C1 segment of cervical spinal cord (tissue), 14 donors: Measurements from ENCODE around the gene LRRC1.

ENCODE experiments used
- DNase-seq, 14 donors: peaks; one replicate each; lab custom pipeline; 2025; lab: John Stamatoyannopoulos, UW

The LRRC1 gene

DNA sequence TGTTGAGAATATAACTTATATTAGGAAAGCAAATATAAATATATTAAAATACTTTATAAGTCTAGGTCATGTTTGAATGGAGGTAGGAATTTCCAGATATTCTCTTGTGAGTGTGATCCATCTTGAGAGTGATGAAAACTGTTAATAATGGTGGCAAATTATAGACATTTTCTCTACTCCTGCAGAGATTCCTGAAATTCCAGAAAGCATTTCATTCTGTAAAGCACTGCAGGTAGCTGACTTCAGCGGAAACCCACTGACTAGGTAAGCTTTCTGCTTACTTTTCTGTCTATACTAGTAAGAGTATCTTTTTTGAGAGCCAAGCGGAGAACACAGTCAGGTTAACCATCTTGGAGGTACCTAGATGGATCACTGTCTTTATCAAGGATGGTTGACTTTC lies 84.0 kb downstream of the LRRC1 start:
- DNase-seq, result no peak

DNA sequence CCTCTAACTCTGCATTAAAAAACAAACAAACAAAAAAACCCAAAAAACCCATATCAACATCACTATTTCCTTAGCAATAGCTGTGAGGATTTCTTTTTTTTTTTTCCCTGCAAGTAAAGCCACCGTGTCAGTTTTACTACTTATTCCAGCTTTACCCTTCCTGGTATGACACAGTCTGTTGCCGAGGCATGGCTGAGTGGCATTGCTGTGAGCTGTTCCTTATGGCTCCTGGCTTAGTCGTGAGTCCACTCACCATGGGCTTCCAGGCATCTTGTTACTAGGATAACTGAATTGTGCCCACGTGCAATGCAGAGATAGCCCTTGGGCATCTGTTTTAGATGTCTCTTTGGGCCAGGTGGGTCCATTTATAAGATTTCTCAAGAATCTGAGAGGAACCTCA lies 84.8 kb downstream of the LRRC1 start:
- no peak for DNase-seq

DNA sequence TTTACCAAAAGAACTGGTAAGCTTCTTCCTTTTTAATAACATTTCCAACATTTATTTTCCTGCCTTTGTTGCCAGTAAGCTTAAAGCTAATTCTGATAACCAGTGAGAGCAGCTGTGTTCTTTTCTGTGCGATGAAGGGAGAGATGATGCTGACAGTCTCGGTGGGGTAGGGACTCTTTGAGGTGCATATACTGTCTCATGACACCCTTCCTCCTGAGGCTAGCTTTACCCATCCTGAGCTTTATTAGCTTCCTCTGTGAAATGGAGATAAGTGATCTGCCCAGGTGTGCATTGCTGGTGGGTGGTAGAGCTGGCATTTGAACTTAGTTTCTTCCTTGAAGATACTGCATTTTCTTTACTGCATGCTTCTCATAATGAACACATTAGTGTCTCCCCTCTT lies 92.5 kb downstream of the LRRC1 start:
- no peak for DNase-seq

DNA sequence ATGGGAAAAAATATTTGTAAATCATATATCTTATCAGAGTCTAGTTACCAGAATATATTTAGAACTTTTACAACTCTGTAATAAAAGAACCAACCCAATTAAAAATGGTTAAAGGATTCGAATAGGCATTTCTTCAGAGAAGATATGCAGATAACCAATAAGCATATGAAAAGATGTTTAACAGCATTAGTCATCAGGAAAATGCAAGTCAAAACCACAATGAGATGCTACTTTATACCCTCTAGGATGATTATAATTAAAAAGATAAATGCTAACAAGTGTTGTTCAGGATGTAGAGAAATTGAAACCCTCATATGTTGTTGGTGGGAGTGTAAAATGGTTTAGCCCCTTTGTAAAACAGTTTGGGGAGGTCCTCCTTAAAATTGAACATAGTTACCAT lies 94.1 kb downstream of the LRRC1 start:
- no peak for DNase-seq

GRCh38 chr6:53889365-53889764 lies 94.6 kb downstream of the LRRC1 start:
- DNase-seq, result no peak

GRCh38 chr6:53892707-53893106 lies 97.9 kb downstream of the LRRC1 start:
- no peak for DNase-seq

DNA sequence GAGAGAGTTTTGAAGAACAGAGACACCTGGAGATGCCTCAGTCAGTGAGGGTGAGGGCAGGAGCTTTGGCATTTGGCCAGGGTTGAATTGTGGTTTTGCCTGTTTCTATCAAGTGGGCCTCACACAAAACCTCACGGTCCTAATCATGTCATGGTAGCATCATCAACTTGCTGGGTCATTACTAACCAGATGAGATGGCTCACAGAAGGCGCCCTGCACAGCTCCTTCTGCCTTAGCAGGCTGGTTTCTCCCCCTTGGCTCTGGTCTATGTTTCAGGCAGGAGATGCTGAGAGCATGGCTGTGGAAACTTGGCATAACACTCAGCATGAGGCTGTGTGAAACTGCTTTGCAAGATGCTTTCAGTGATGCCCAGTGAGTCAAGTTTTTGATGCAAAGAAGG lies 99.3 kb downstream of the LRRC1 start:
- DNase-seq, result peak in 5 of 14 donors; percentile 3 to 30 (median 5)

DNA sequence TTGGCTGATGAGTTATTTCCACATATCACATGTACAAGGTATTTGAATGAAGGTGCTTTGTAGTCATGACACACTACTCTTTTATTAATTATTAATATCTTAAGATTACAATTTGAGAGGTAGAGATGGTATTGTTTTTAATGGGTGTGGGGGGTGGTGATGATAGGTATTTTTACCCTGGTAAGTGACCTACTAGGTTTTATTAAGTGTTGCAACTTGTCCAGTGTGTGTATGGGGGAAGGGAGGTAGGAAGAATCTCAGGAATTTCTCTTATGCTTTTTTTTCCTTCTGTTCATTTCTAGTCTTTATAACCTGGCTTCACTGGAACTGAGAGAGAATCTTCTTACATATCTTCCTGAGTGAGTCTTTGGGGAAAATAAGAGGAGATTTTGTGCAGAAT lies 101.4 kb downstream of the LRRC1 start:
- DNase-seq, result no peak

DNA sequence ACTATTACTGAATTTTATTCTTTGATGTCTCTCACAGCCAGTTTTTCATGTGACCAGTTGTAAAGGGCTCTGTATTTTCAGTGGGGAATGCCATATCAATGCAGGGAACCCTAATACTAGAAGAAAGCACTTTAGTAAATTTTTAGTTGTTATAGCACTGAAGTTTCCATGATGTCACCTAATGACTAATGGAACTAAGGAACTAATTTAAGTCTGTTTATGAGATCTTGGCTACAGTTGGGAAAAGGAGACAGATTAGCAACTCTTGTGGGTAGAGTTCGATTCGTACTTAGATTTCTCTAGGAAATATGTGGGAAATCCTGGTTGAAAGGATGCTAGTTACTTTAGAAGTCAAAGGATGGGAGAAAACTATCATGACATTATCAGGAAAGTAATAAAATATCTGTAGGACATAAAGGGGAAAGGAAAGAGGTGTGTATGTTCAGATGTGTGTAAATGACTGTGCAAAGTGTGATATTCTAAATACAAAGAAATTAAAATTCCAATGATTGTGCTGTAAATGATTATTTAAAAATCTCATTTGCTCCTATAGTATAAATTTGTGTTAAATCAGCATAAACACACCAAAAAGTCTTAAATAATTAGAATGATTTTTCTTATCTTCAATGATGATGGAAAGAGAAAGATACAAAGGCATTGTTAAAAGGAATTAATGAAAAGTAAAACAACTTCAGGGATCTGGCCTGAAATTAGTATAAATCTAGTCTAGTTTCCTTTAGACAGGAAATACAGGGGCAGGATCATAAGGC lies 103.4 kb downstream of the LRRC1 start:
- no peak for DNase-seq

- DNase-seq, result no peak
Measured at GRCh38 chr6:53899512-53899911, 104.7 kb downstream of the LRRC1 start.

DNA sequence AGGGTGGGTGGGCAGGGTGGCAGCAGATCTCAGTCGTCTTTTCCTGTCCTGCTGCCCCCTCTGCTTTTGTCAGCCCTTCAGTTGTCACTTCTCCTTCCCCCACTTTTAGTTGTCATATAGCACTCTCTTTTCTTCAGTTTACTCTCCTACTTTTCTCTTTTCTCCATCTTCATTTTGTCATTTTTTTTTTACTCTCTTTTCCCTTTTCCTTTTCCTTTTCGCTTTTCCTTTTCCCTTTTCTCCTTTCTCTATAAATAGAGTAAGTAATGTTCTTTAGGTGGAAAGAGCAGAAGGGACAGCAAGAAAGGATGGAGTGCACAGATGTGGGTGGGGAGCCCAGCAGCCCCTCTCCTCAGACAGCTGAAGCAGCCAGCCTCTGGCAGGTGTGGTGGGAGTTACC lies 108.6 kb downstream of the LRRC1 start:
- no peak for DNase-seq

GRCh38 chr6:53906103-53906502 lies 111.3 kb downstream of the LRRC1 start:
- DNase-seq, result no peak

GRCh38 chr6:53906842-53907241 lies 112.0 kb downstream of the LRRC1 start:
- peak in 4 of 14 donors; percentile 12 to 29 (median 20) for DNase-seq

- DNase-seq, result peak in 9 of 14 donors; percentile 3 to 55 (median 39)
Measured at GRCh38 chr6:53910834-53911233, 116.0 kb downstream of the LRRC1 start.

- DNase-seq, result no peak
Measured at GRCh38 chr6:53912661-53913060, 117.9 kb downstream of the LRRC1 start.

DNA sequence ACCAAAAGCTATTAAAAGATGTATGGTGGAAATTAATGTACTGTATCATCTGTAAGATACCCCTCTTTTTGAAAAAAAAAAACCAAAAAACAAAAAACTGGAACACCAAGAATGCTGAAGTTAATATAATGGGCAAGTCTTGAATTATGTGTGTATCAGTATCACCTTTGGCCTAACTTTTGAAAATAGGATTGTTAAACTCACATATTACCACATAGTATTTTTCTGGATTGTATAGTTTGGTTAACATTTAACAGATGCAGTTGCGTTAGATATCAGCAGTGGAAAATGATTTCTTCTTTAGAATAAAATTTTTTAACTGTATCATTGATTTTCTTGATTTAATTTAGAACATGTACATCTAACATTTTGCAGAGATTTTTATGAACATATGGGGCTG lies 118.5 kb downstream of the LRRC1 start:
- DNase-seq, result no peak

GRCh38 chr6:53915026-53915691 lies 120.4 kb downstream of the LRRC1 start:
- DNase-seq, result no peak

DNA sequence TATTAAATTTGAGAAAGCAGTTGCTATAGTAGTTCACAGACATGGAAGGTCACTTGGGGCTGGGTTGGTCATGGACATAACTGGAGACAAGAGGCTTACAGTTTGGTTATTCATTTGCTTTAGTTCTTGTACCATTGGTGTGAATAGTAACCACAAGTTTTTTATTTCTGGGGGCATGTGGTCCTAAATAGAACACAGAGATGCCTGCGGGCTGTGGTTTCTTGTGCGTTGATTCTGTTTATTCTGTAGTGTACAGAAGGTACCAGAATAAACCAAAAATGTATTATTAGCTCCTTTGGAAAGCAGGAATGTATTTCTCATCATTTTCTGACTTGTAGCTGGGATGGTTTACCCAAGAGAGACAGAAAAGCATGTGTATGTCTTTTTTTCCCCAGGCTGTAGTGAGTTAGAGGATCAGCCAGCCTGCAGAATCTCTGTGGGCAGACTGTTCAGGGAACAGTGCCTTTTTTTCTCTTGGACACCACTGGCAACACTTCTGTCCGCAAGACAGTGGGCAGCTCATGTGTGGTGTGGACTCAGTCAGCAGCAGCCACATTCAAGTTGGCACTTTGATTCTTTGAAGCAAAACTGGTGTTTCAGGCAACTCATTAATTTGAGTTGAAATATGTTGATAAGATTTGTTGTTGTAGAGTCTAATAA lies 122.1 kb downstream of the LRRC1 start:
- peak in 2 of 14 donors; percentile 13 to 22 for DNase-seq

DNA sequence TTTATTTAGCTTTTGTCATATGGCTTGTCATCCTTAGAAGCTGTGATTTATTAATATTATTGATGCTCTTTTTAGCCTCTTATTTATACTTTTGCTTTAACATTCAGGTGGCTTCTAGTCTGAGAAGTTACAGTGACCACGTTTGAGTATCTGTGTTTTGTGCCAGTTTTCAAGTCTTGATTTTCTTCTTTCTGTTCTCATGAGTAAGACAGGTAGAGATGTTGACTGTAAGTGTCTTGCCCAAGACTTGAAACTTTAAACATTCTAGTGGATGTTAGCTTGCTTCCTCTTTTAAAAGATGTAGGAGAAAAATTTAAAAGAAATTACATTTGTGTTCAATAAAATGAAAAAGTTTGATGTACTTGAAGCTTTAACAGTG lies 122.6 kb downstream of the LRRC1 start:
- DNase-seq, result no peak

DNA sequence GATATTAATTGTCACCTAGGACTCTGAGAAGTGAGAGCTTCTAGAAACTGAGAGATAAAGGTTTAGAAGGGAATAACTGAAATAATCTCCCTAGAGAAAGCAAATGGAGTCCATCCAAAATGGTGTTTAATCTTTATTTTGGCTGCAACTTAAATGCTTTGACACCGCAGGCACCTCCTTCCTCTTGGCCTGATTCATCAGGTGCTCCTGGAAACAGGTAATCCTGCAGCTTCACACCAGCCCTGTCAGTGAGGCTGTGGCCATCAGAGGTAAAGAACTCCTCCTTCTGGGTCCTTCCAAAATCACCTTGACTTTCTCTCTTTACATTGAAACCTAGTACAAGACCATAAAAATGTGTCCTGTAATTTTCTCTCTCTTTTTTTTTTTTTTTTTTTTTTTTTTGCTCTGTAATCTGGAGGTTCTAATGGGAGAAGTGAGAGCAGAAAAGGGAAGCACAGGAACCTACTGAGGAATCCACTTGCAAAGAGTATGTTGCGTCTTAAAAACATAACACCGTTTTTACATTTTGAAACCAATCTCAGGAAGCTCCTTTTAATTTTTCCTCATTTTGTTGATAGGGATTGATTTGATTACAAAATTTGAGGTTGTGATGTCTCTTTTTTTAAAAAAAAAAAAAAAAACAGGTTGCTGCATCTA lies 124.2 kb downstream of the LRRC1 start:
- DNase-seq, result no peak

DNA sequence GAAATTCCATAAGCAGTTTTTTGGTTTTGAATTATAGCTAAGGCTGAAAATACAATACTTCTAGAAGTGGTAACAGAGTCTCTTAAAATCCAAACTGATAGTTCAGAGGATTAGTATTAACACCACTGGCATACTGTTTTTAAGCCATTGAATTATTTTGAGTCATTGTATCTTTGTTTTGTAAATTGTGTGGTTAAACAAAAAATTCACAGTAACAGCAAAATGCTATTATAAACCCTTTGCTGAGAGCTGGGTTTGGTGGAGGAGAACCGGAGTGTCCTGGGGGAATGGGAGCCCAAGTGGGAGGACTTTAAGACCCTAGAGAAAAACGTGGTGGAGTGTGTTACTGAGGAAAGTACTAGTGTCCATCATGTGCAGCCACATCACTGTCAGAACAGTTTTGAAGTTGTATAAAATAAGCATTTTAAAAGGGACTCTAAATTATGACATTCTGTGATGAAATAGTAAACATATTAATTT lies 125.1 kb downstream of the LRRC1 start:
- DNase-seq, result no peak

DNA sequence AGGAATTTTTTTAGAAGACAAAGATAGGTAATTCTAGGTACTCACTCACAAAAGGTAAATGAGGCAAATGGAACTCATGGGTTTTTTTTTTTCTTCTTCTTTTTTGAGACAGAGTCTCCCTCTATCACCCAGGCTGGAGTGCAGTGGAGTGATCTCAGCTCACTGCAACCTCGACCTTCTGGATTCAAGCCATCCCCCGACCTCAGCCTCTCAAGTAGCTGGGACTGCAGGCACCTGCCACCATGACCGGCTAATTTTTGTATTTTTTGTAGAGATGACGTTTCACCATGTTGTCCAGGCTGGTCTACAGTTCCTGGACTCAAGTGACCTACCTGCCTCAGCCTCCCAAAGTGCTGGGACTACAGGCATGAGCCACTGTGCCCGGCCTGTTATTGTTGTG lies 126.1 kb downstream of the LRRC1 start:
- DNase-seq, result no peak
